HCT116 (cell line): Measurements from ENCODE around the gene SIRT3. TPM values are rescaled to one million over a fixed set of nuclear protein-coding genes. Genes with fewer than 3 reads are reported as not detected.

Experiments used
- ATAC-seq: fragments of 200-7000 bp; cut with Tn5 transposase; 2 replicates; pipeline ENCODE4 v1.9.1; 2020; ENCODE audit warnings: mild to moderate bottlenecking, moderate library complexity
- BruUV-seq: library from RNA; stranded (reverse); fragments of 400-500 nt; replicated peaks from 2 replicates; lab custom pipeline; 2021; lab: Mats Ljungman, UMichigan
- CTCF ChIA-PET: fragments of 300-600 bp; sonication (Branson Sonifier 250); formaldehyde crosslinking; loops from one replicate; lab custom pipeline; 2021; ENCODE audit warnings: antibody characterized with exemption; lab: Charles Lee
- POLR2A ChIA-PET: fragments of 300-600, 350-600 bp; sonication (Branson Sonifier 250); formaldehyde crosslinking; loops from one replicate; lab custom pipeline; 2021; ENCODE audit warnings: antibody characterized with exemption; lab: Charles Lee
- RAD21 ChIA-PET, 2 experiments: fragments of 300-600 bp; sonication (Branson Sonifier 250); formaldehyde crosslinking; loops; one replicate each; lab custom pipeline; 2023; ENCODE audit warnings: low total read pairs in 2 of 2; ENCODE audit not compliant: uncharacterized antibody in 2 of 2, unreplicated experiment in 2 of 2, low non-redundant PET in 1 of 2; lab: Charles Lee
- DNase-seq: peaks from one replicate; pipeline ENCODE4 v3.0.0-alpha.2; 2010; ENCODE audit warnings: low read depth, low spot score
- H2AFZ ChIP-seq: fragments of 200-600 bp; shearing (Covaris generic), sonication (generic); 2 replicates; pipeline ENCODE4 v1.6.1; 2017; ENCODE audit warnings: low read depth, mixed run types, mixed read lengths, antibody characterized with exemption, low read length; ENCODE audit not compliant: poor library complexity, severe bottlenecking
- H3K27ac ChIP-seq: 2 replicates; pipeline ENCODE4 v1.5.1; 2012; ENCODE audit warnings: low read depth, low read length
- H3K27me3 ChIP-seq: fragments of 200-600 bp; sonication (generic); 2 replicates; pipeline ENCODE4 v1.6.1; 2016; ENCODE audit warnings: mixed run types, low read length, mixed read lengths; ENCODE audit not compliant: insufficient read depth
- H3K36me3 ChIP-seq, 2 experiments: fragments of 200-500 bp in 1 of 2; fragments of 200-600 bp in 1 of 2; sonication (Bioruptor generic) in 1 of 2; sonication (generic) in 1 of 2; 2 replicates each; pipeline versions ENCODE4 v1.5.1 to v1.6.1; 2014 to 2016; ENCODE audit warnings: low read length in 2 of 2, inconsistent platforms in 1 of 2, mixed read lengths in 1 of 2, mixed run types in 1 of 2; ENCODE audit not compliant: insufficient read depth in 2 of 2, control insufficient read depth in 1 of 2
- H3K4me1 ChIP-seq, 2 experiments: fragments of 200-600 bp in 1 of 2; sonication (generic) in 1 of 2; 2 replicates each; pipeline versions ENCODE4 v1.5.1 to v1.6.1; 2012 to 2017; ENCODE audit warnings: low read length in 2 of 2, inconsistent platforms in 1 of 2, mild to moderate bottlenecking in 1 of 2, mixed read lengths in 1 of 2, mixed run types in 1 of 2, moderate library complexity in 1 of 2; ENCODE audit not compliant: insufficient read depth in 2 of 2, control insufficient read depth in 1 of 2
- H3K4me2 ChIP-seq: fragments of 200-600 bp; sonication (generic); 2 replicates; pipeline ENCODE4 v1.6.1; 2017; ENCODE audit warnings: mixed run types, low read length, mixed read lengths
- H3K4me3 ChIP-seq, 2 experiments: fragments of 200-600 bp in 1 of 2; sonication (generic) in 1 of 2; replicated peaks in 1 of 2; 2 replicates each; pipeline ENCODE4 v1.5.1; 2011 to 2016; ENCODE audit warnings: low read length in 2 of 2, control low read depth in 1 of 2, low read depth in 1 of 2, mild to moderate bottlenecking in 1 of 2, mixed read lengths in 1 of 2, mixed run types in 1 of 2
- H3K79me2 ChIP-seq: fragments of 200-600 bp; sonication (generic); 2 replicates; pipeline ENCODE4 v1.6.1; 2017; ENCODE audit warnings: mild to moderate bottlenecking, mixed run types, low read length, moderate library complexity, mixed read lengths; ENCODE audit not compliant: insufficient read depth
- H3K9ac ChIP-seq: fragments of 200-600 bp; sonication (generic); 2 replicates; pipeline ENCODE4 v1.6.1; 2016; ENCODE audit warnings: low read length, mixed read lengths
- H3K9me2 ChIP-seq: fragments of 200-600 bp; sonication (generic), shearing (Covaris generic); 2 replicates; pipeline ENCODE4 v1.6.1; 2017; ENCODE audit warnings: mixed run types, mild to moderate bottlenecking, moderate library complexity; ENCODE audit not compliant: insufficient read depth
- H3K9me3 ChIP-seq, 2 experiments: fragments of 200-500 bp in 1 of 2; fragments of 200-600 bp in 1 of 2; sonication (Bioruptor generic) in 1 of 2; sonication (generic) in 1 of 2; 2 replicates each; pipeline ENCODE4 v1.6.1; 2014 to 2017; ENCODE audit warnings: low read length in 2 of 2, mixed read lengths in 2 of 2, inconsistent platforms in 1 of 2, low read depth in 1 of 2, mild to moderate bottlenecking in 1 of 2, mixed run types in 1 of 2, moderate library complexity in 1 of 2; ENCODE audit not compliant: control insufficient read depth in 1 of 2, insufficient read depth in 1 of 2
- H4K20me1 ChIP-seq: fragments of 200-600 bp; sonication (generic), shearing (Covaris generic); 2 replicates; pipeline ENCODE4 v1.6.1; 2017; ENCODE audit warnings: mixed run types, mild to moderate bottlenecking, moderate library complexity; ENCODE audit not compliant: insufficient read depth
- ATF3 ChIP-seq: IDR thresholded peaks from 2 replicates; pipeline ENCODE4 v1.6.1; 2012
- EGR1 ChIP-seq: IDR thresholded peaks from 2 replicates; pipeline ENCODE4 v1.6.1; 2012; ENCODE audit warnings: low read depth
- ELF1 ChIP-seq: IDR thresholded peaks from 2 replicates; pipeline ENCODE4 v1.6.1; 2012; ENCODE audit warnings: low read depth, borderline replicate concordance
- FOSL1 ChIP-seq: IDR thresholded peaks from 2 replicates; pipeline ENCODE4 v1.6.1; 2012; ENCODE audit warnings: low read depth
- POLR2AphosphoS5 ChIP-seq: IDR thresholded peaks from 2 replicates; pipeline ENCODE4 v1.6.1; 2011; ENCODE audit warnings: mild to moderate bottlenecking, low read depth, low read length, moderate library complexity
- RAD21 ChIP-seq: IDR thresholded peaks from 2 replicates; pipeline ENCODE4 v1.6.1; 2012; ENCODE audit warnings: low read depth, mild to moderate bottlenecking
- SIN3A ChIP-seq: IDR thresholded peaks from 2 replicates; pipeline ENCODE4 v1.6.1; 2012; ENCODE audit warnings: low read depth
- SP1 ChIP-seq: IDR thresholded peaks from 2 replicates; pipeline ENCODE4 v1.6.1; 2012; ENCODE audit warnings: low read depth
- SRF ChIP-seq: IDR thresholded peaks from 2 replicates; pipeline ENCODE4 v1.6.1; 2012; ENCODE audit warnings: low read depth
- TCF7L2 ChIP-seq: IDR thresholded peaks from 2 replicates; pipeline ENCODE4 v1.7.0; 2011; ENCODE audit warnings: borderline replicate concordance, inconsistent platforms; ENCODE audit not compliant: insufficient read depth, insufficient read length; ENCODE audit errors: extremely low read depth
- YY1 ChIP-seq: IDR thresholded peaks from 2 replicates; pipeline ENCODE4 v1.6.1; 2011; ENCODE audit warnings: low read length, low read depth, moderate library complexity, mild to moderate bottlenecking; ENCODE audit not compliant: insufficient replicate concordance; ENCODE audit errors: extremely low read depth
- intact Hi-C: fragments of 100-400 bp; cut with micrococcal nuclease; formaldehyde crosslinking; loops from 2 replicates; pipeline ENCODE4 v1.10.0; 2022
- total RNA-seq: library from RNA; stranded (reverse); gene quantifications from one replicate; pipeline ENCODE4 v1.2.1, GENCODE V29; 2021; ENCODE audit not compliant: unreplicated experiment
- TF ChIP-seq, protein P1 (sequence below): IDR thresholded peaks from 2 replicates; pipeline ENCODE4 v1.6.1; 2012
- TF ChIP-seq, protein P2 (sequence below), 3 experiments: fragments of 200-600 bp in 1 of 3; sonication (generic) in 1 of 3; IDR thresholded peaks in 2 of 3; conservative IDR thresholded peaks in 1 of 3; 2 replicates each; pipeline ENCODE4 v1.5.1; 2012 to 2017; ENCODE audit warnings: low read depth in 2 of 3, low read length in 2 of 3, antibody characterized with exemption in 1 of 3, borderline replicate concordance in 1 of 3, control low read depth in 1 of 3, mild to moderate bottlenecking in 1 of 3, mixed read lengths in 1 of 3, mixed run types in 1 of 3, moderate library complexity in 1 of 3; ENCODE audit not compliant: insufficient read depth in 1 of 3

The SIRT3 gene
- total RNA-seq, 1 experiment from 2014 or later = 17.9 TPM

DNA sequence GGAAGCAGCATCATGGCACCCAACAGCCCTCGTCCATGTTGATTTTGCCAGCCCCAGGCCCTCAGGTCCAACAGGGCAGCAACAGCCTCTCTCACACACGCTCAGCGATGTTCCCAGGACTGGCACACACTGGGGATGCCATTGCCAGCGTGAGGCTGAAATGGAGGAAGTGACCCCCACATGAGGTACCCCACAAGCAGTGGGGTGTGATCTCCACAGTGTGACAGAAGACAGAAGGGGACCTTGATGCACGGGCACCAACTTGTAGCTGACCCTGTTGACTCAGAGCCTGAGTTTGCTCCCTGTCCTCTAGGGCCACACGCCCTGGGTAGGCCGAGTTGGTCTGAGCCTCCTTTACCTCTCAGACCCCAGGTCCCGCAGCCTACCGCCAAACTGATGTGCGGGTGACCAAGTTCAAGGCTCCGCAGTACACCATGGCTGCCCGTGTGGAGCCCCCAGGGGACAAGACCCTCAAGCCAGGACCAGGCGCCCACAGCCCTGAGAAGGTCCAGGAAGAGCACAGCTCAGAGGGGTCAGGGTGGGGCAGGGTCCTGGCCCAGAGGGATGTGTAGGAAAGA is 37.0 kb downstream of the SIRT3 start:
- Histone ChIP-seq H3K36me3 (peaks cover 0 to 2% of the 10 kb centered on the region in 2 experiments; a peak in 2 of 4 replicates), H3K9me2 (no peaks in the 10 kb centered on the region), H3K9ac (no peak overlapping the region)
- ChIA-PET CTCF (no interaction called here), POLR2A (no interaction called here)
- no peak for DNase-seq
- TF ChIP-seq SP1 = no peak
- TF ChIP-seq YY1 = no peak
- no peak for TF ChIP-seq ATF3
- TF ChIP-seq, protein P1, sequence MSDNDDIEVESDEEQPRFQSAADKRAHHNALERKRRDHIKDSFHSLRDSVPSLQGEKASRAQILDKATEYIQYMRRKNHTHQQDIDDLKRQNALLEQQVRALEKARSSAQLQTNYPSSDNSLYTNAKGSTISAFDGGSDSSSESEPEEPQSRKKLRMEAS = no peak
- TF ChIP-seq POLR2AphosphoS5 = 0 out of 2 replicates have a peak, but pooled peaks have one; percentile 11
- TF ChIP-seq FOSL1 = no peak
- TF ChIP-seq, all 23 proteins: peak for 1
- no peak overlapping the region for H3K4me3 ChIP-seq
- H3K4me2 ChIP-seq = no peak overlapping the region
- no peak for ATAC-seq
- H3K79me2 ChIP-seq = no peaks in the 10 kb centered on the region
- no peak overlapping the region for H2AFZ ChIP-seq
- RAD21 ChIA-PET = no interaction called here
- H4K20me1 ChIP-seq = no peaks in the 10 kb centered on the region
- intact Hi-C loops = no loop called here
- no peaks in the 10 kb centered on the region for H3K4me1 ChIP-seq
- no peaks in the 10 kb centered on the region for H3K9me3 ChIP-seq
- no peak overlapping the region for H3K27ac ChIP-seq
- no peaks in the 10 kb centered on the region for H3K27me3 ChIP-seq
- BruUV-seq = no TSS peak

DNA sequence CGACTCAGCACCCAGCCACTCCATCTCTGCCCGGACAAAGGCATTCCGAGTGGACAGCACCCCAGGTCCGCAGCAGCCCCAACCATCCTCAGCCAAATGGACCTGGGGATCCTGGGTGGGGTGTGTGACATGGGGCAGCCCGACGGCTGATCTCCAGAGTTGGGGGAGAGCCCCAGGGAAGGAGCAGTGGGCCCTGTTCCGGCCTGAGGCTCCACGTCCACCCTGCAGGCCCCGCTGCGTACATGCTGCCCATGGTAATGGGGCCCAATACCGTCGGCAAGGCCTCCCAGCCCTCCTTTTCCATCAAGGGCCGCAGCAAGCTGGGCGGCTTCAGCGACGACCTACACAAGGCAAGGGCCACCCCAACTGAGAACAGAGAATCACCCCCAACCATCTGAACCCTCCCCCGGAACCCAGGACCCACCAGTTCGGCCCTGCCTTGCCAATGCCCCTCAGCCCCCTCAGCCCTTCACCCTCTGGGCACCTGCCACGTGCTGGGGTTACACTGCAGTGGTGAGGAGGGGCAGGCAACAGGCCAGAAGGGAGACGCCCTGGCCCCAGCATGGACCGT is 37.8 kb downstream of the SIRT3 start:
- H3K4me1 ChIP-seq = no peaks in the 10 kb centered on the region
- no peak overlapping the region for H3K4me3 ChIP-seq
- no peaks in the 10 kb centered on the region for H3K27me3 ChIP-seq
- H3K9ac ChIP-seq = no peak overlapping the region
- H3K79me2 ChIP-seq = no peaks in the 10 kb centered on the region
- intact Hi-C loops = no loop called here
- H4K20me1 ChIP-seq = no peaks in the 10 kb centered on the region
- POLR2A ChIA-PET = no interaction called here
- BruUV-seq = no TSS peak
- RAD21 ChIA-PET = no interaction called here
- no peaks in the 10 kb centered on the region for H3K36me3 ChIP-seq
- H3K9me3 ChIP-seq = no peaks in the 10 kb centered on the region
- H3K4me2 ChIP-seq = no peak overlapping the region
- CTCF ChIA-PET = no interaction called here
- DNase-seq (no peak), ATAC-seq (no peak)
- H3K9me2 ChIP-seq = no peaks in the 10 kb centered on the region
- no peak for TF ChIP-seq POLR2AphosphoS5
- no peak for TF ChIP-seq EGR1
- TF ChIP-seq, protein P1 = no peak
- no peak for TF ChIP-seq SIN3A
- no peak for TF ChIP-seq ELF1
- TF ChIP-seq TCF7L2 = no peak
- no peak for TF ChIP-seq RAD21
- TF ChIP-seq ATF3 = no peak
- no peak for TF ChIP-seq YY1
- TF ChIP-seq SRF = no peak
- TF ChIP-seq, protein P2, sequence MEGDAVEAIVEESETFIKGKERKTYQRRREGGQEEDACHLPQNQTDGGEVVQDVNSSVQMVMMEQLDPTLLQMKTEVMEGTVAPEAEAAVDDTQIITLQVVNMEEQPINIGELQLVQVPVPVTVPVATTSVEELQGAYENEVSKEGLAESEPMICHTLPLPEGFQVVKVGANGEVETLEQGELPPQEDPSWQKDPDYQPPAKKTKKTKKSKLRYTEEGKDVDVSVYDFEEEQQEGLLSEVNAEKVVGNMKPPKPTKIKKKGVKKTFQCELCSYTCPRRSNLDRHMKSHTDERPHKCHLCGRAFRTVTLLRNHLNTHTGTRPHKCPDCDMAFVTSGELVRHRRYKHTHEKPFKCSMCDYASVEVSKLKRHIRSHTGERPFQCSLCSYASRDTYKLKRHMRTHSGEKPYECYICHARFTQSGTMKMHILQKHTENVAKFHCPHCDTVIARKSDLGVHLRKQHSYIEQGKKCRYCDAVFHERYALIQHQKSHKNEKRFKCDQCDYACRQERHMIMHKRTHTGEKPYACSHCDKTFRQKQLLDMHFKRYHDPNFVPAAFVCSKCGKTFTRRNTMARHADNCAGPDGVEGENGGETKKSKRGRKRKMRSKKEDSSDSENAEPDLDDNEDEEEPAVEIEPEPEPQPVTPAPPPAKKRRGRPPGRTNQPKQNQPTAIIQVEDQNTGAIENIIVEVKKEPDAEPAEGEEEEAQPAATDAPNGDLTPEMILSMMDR (IDR thresholded peaks at IDR 0.05 in 2 of 3, conservative IDR thresholded peaks at IDR 0.05 in 1 of 3; ENCODE audit: borderline replicate concordance in 1 of 3, insufficient read depth in 1 of 3, low read depth in 2 of 3, low read length in 2 of 3) = no peak
- no peak overlapping the region for H2AFZ ChIP-seq
- H3K27ac ChIP-seq = no peak overlapping the region
